ENCODE results near the gene MAML2. TPM values are rescaled to one million over a fixed set of nuclear protein-coding genes. Genes with fewer than 3 reads are reported as not detected.

Gene MAML2
- total RNA-seq, 1 experiment from 2014 or later, result 2.7 TPM

GRCh38 chr11:96232132-96232531 is 110.9 kb downstream of the MAML2 start:
- Mint-ChIP-seq H3K4me3 (no peak overlapping the region), H3K27ac (no peak overlapping the region; a peak in 1 of 7 replicates), H3K36me3 (ENCODE audit: insufficient read depth in 1 of 3, low read depth in 3 of 3) (no peaks in the 10 kb centered on the region; a peak in 1 of 7 replicates), H3K27me3 (ENCODE audit: low read depth) (no peaks in the 10 kb centered on the region), H3K4me1 (peaks cover 3 to 12% of the 10 kb centered on the region in 2 experiments; a peak in 3 of 4 replicates), H3K9me3 (no peaks in the 10 kb centered on the region)
- whole genome bisulfite sequencing (ENCODE audit: extremely low coverage, insufficient read length, low lambda C conversion rate), result no CpG with 5 or more reads among the region's 6 CpGs
- H2BK120ac ChIP-seq (ENCODE audit: low read depth, low read length, poor library complexity, severe bottlenecking), result no peak overlapping the region
- H3K23ac ChIP-seq (ENCODE audit: insufficient read length, low read depth, low read length), result no peak overlapping the region
- no peaks in the 10 kb centered on the region for H3K23me2 ChIP-seq (ENCODE audit: insufficient read length, low read depth, low read length, poor library complexity, severe bottlenecking)
- no peak overlapping the region for H3K4ac ChIP-seq (ENCODE audit: low read depth, low read length)
- no peaks in the 10 kb centered on the region for H3K9me3 ChIP-seq (ENCODE audit: control insufficient read depth, low read depth, low read length)
- H3K27me3 ChIP-seq (ENCODE audit: insufficient read depth, low read length), result no peaks in the 10 kb centered on the region
- H2BK5ac ChIP-seq (ENCODE audit: insufficient read length, low read length), result no peak overlapping the region
- no peak overlapping the region for H3K56ac ChIP-seq (ENCODE audit: insufficient read length, low read depth, low read length)
- no peak overlapping the region for H2BK15ac ChIP-seq (ENCODE audit: low read depth, low read length)
- no peak overlapping the region for H3K9ac ChIP-seq (ENCODE audit: extremely low read depth, insufficient read length, low read length)
- no peaks in the 10 kb centered on the region for H3K79me1 ChIP-seq (ENCODE audit: insufficient read depth, low read depth, low read length, poor library complexity, severe bottlenecking)
- no peak overlapping the region for H3K14ac ChIP-seq (ENCODE audit: insufficient read depth, low read length)
- no peak overlapping the region for H4K8ac ChIP-seq (replicated peaks; ENCODE audit: insufficient read length, low read depth, low read length)
- H2BK12ac ChIP-seq (ENCODE audit: insufficient read length, low read depth, low read length), result no peak overlapping the region
- no peak overlapping the region for H2AK5ac ChIP-seq (ENCODE audit: insufficient read length, low read length)
- no peak overlapping the region for H2AFZ ChIP-seq (ENCODE audit: low read length)
- H4K5ac ChIP-seq (ENCODE audit: insufficient read length, low read depth, low read length), result no peak overlapping the region
- H3K79me2 ChIP-seq (ENCODE audit: insufficient read depth, low read length), result no peaks in the 10 kb centered on the region
- no peak overlapping the region for H3K18ac ChIP-seq (ENCODE audit: insufficient read length, low read depth, low read length)
- H2BK20ac ChIP-seq (ENCODE audit: low read depth, low read length, poor library complexity, severe bottlenecking), result no peak overlapping the region
- no peak overlapping the region for H3K4me2 ChIP-seq (ENCODE audit: insufficient read depth, insufficient read length, low read length)
- DNase-seq, result no peak
- H3K4me1 ChIP-seq (ENCODE audit: insufficient read depth, low read length), result peaks cover 5% of the 10 kb centered on the region; the same call in 1 of the 2 replicates
- TF ChIP-seq CTCF (conservative IDR thresholded peaks at IDR 0.05), result no peak
- no peak overlapping the region for H3T11ph ChIP-seq (ENCODE audit: low read length)
- H4K20me1 ChIP-seq (ENCODE audit: control insufficient read depth, insufficient read depth, insufficient read length), result no peaks in the 10 kb centered on the region
- H4K91ac ChIP-seq (ENCODE audit: insufficient read length, low read depth, low read length), result no peak overlapping the region
- H3K27ac ChIP-seq (ENCODE audit: insufficient read length, low read depth, low read length), result no peak overlapping the region
